ENCODE measurements around the gene FHIT. TPM values are rescaled to one million over a fixed set of nuclear protein-coding genes. Genes with fewer than 3 reads are reported as not detected.

Gene FHIT
- polyA plus RNA-seq, 1 of the 3 experiments (the other 2 are of a cell fraction), result 0.41 TPM

- peaks cover 0 to 14% of the 10 kb centered on the region in 2 experiments; a peak in 2 of 4 replicates for H3K4me1 ChIP-seq (ENCODE audit: control insufficient read depth in 1 of 2, insufficient read depth in 2 of 2, low read depth in 1 of 2, low read length in 1 of 2)
- CTCF ChIA-PET, result interaction anchor here (1.2 to 1.5 kb wide), 2 partner anchors 30 to 99 kb away, joined by 4 to 5 read pairs; no protein-coding TSS in a partner anchor
- H3K36me3 ChIP-seq (replicated peaks in 1 of 2; ENCODE audit: control insufficient read depth in 1 of 2, insufficient read depth in 2 of 2, low read length in 1 of 2), result no peaks in the 10 kb centered on the region
- peak; percentile 31 for DNase-seq
- H3F3A ChIP-seq (replicated peaks; ENCODE audit: insufficient read depth), result no peaks in the 10 kb centered on the region
- TF ChIP-seq EP300 (IDR thresholded peaks at IDR 0.05; ENCODE audit: borderline replicate concordance in 1 of 2, low read depth in 1 of 2, low read length in 1 of 2) (peak in 1 of 2 experiments; percentile 90; a peak in 2 of 4 replicates), RFX5 (IDR thresholded peaks at IDR 0.05; ENCODE audit: low read length) (0 out of 2 replicates have a peak, but pooled peaks have one; percentile 29), PBX3 (IDR thresholded peaks at IDR 0.05) (no peak), TAF1 (IDR thresholded peaks at IDR 0.05; ENCODE audit: borderline replicate concordance, low read depth, low read length) (no peak), TEAD4 (IDR thresholded peaks at IDR 0.05; ENCODE audit: borderline replicate concordance, insufficient read depth) (no peak), NFIC (IDR thresholded peaks at IDR 0.05; ENCODE audit: borderline replicate concordance) (no peak), USF1 (IDR thresholded peaks at IDR 0.05; ENCODE audit: borderline replicate concordance, low read depth) (no peak), CHD2 (IDR thresholded peaks at IDR 0.05; ENCODE audit: low read length, partially characterized antibody) (peak; percentile 12), TCF12 (IDR thresholded peaks at IDR 0.05) (no peak), RAD21 (IDR thresholded peaks at IDR 0.05; ENCODE audit: low read length) (peak; percentile 9; the same call in 1 of the 2 replicates), MAX (IDR thresholded peaks at IDR 0.05; ENCODE audit: low read depth) (no peak), EZH2phosphoT487 (IDR thresholded peaks at IDR 0.05; ENCODE audit: borderline replicate concordance, low read depth) (no peak), YY1 (IDR thresholded peaks at IDR 0.05; ENCODE audit: low read depth) (no peak), CTCF (IDR thresholded peaks at IDR 0.05) (no peak), RCOR1 (IDR thresholded peaks at IDR 0.05; ENCODE audit: low read length) (peak; percentile 45; the same call in 1 of the 2 replicates), GATA2 (CRISPR knock-in tag; IDR thresholded peaks at IDR 0.05) (no peak)
- no peak overlapping the region for H3K9ac ChIP-seq
- no peaks in the 10 kb centered on the region for H3K79me2 ChIP-seq (ENCODE audit: insufficient read depth)
- POLR2A ChIA-PET, result no interaction called here
- H3K4me2 ChIP-seq, result no peak overlapping the region
- H3K9me3 ChIP-seq, result no peaks in the 10 kb centered on the region
- H4K20me1 ChIP-seq (ENCODE audit: insufficient read depth), result no peaks in the 10 kb centered on the region
- H3K27me3 ChIP-seq (ENCODE audit: insufficient read depth), result no peaks in the 10 kb centered on the region
- 12% methylated on average over 1 of the region's 1 CpG for WGBS (ENCODE audit: low lambda C conversion rate)
- H2AFZ ChIP-seq (ENCODE audit: low read depth), result no peak overlapping the region
- H3K27ac ChIP-seq (ENCODE audit: low read depth in 2 of 2, low read length in 1 of 2), result peak overlapping the region in 1 of 2 experiments; percentile 93; a peak in 2 of 4 replicates
- no peaks in the 10 kb centered on the region for H3K9me2 ChIP-seq
- H3K4me3 ChIP-seq (ENCODE audit: low read depth in 2 of 2, low read length in 1 of 2), result no peak overlapping the region
These were observed 1540.7 kb downstream of the FHIT start for GRCh38 chr3:59710554-59710953.
